ENCODE measurements around the gene ADGRE3.

GRCh38 chr19:14715841-14716240 is 41.2 kb upstream of the ADGRE3 start:
- TF ChIP-seq EZH2 (IDR thresholded peaks at IDR 0.05) (no peak), POLR2AphosphoS5 (IDR thresholded peaks at IDR 0.05; ENCODE audit: borderline replicate concordance, low read depth, low read length) (no peak), FOXP2 (optimal IDR thresholded peaks at IDR 0.05; ENCODE audit: control extremely low read depth, extremely low read length, insufficient read depth) (no peak)
